ENCODE measurements around the gene HLCS.

Gene HLCS

DNA sequence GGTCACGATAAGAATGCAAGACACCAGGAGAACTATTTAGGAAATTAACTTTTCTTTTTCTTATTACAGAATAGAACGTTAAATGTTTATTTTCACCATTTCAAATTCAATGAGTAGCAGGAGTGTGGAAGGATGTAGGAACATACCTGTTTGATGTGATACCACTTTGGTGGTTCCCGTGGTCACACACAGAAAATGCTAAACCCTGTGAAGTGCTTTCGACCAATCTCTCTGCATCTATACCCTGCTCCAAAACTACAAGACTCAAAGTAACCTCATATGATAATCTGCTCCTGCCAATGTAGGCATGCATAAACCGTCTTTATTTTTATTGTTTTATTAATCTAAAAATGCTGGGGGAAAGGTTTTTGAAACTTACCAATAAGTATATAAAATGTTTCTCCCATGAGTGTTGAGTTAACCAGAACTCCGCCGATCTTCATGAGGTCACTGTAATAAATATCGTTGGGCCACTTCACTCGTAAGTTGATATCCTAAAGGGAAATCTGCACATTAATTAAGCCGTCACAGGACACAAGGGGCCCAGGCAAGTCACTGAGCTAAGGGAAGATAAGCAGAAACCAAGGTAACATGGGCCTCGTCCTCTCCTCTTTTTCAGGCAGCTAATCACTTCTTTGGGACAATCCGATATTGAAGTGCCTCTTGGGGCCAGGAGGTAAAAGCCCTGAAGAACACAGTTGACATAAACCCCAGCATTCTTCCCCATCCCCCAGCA lies 207.0 kb downstream of the HLCS start:
- no peak for DNase-seq (ENCODE audit: insufficient read length, low spot score)
- FAIRE-seq, result no peak
- TF ChIP-seq CTCF (IDR thresholded peaks at IDR 0.05; ENCODE audit: insufficient read depth, missing control alignments), result no peak

DNA sequence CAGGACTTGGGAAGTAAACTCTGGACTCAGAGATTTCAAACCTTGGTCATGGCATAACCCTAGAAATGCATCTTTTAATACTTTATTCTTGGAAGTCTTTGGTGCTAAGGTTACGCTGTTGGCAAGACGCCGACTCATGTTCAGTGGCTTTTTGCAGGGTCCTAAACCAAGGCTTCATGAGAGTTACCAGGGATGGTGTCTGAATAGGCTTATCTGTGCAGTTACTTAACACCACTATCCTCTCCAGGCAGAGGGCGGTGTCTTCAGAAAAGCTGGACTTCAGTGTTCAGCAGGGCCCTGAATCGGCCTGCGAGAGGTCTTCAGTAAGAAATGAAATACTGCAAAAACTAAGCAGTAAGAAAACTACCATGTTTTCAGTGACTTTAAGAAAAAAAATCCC lies 209.3 kb downstream of the HLCS start:
- DNase-seq (ENCODE audit: insufficient read length, low spot score), result no peak
- no peak for FAIRE-seq
- TF ChIP-seq CTCF (IDR thresholded peaks at IDR 0.05; ENCODE audit: insufficient read depth, missing control alignments), result no peak

DNA sequence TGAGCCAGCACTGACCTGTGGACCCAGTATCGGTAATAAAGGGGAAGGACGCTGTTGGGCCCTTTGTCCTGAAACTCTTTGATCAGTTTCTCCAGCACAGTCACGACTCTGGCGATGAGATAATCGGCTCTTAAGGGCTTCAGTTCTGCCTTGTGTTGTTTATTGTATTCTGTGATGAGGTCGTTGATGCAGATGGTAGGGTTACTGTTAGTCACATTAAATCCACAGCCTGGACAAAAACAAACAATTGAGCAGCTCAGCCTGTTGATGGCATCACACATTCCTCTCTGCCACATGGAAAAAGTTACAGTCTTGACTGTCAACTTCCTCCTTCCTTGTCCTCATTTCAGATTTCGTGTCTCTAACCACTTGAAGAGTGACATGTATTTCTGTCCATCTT lies 209.9 kb downstream of the HLCS start:
- TF ChIP-seq CTCF (IDR thresholded peaks at IDR 0.05; ENCODE audit: insufficient read depth, missing control alignments), result no peak
- FAIRE-seq, result no peak
- no peak for DNase-seq (ENCODE audit: insufficient read length, low spot score)

GRCh38 chr21:36754241-36754898 lies 212.1 kb downstream of the HLCS start:
- FAIRE-seq, result no peak
- no peak for TF ChIP-seq CTCF (IDR thresholded peaks at IDR 0.05; ENCODE audit: insufficient read depth, missing control alignments)
- DNase-seq (ENCODE audit: insufficient read length, low spot score), result no peak

- no peak for FAIRE-seq
- no peak for DNase-seq (ENCODE audit: insufficient read length, low spot score)
- TF ChIP-seq CTCF (IDR thresholded peaks at IDR 0.05; ENCODE audit: insufficient read depth, missing control alignments), result no peak
These were observed 212.9 kb downstream of the HLCS start for GRCh38 chr21:36753556-36753955.

- no peak for DNase-seq (ENCODE audit: insufficient read length, low spot score)
- TF ChIP-seq CTCF (IDR thresholded peaks at IDR 0.05; ENCODE audit: insufficient read depth, missing control alignments), result no peak
- FAIRE-seq, result no peak
These were observed 215.1 kb downstream of the HLCS start for GRCh38 chr21:36751383-36751782.

DNA sequence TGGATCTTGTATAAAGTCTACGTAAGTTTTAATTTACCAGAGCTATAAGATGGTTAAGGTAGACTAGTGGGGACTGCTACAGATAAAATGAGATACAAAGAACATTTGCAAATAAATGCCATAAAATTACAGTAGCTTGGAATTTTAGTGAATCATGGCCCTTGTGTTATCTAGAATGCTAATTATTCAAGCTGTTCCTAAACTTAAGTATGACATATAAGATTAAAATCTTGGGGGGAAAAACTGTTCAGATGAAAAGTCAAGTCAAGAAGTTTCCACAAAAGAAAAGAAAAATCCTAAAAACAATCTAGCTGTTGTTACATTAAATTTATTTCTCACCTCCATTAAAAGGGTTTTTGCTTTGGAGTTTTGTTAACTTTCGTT lies 215.9 kb downstream of the HLCS start:
- TF ChIP-seq CTCF (IDR thresholded peaks at IDR 0.05; ENCODE audit: insufficient read depth, missing control alignments), result no peak
- FAIRE-seq (no peak), DNase-seq (ENCODE audit: insufficient read length, low spot score) (no peak)
